HG03354 (cell line): ENCODE results near the gene FADD.
A peak's percentile ranks its signal among the peaks of the same experiment; 100 is the strongest.

Source experiments
- ATAC-seq: cut with Tn5 transposase; IDR thresholded peaks from one replicate; pipeline ENCODE4 v1.9.1; 2021; ENCODE audit warnings: mild to moderate bottlenecking; ENCODE audit not compliant: unreplicated experiment, poor library complexity, severe bottlenecking

FADD gene, protein sequence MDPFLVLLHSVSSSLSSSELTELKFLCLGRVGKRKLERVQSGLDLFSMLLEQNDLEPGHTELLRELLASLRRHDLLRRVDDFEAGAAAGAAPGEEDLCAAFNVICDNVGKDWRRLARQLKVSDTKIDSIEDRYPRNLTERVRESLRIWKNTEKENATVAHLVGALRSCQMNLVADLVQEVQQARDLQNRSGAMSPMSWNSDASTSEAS

DNA sequence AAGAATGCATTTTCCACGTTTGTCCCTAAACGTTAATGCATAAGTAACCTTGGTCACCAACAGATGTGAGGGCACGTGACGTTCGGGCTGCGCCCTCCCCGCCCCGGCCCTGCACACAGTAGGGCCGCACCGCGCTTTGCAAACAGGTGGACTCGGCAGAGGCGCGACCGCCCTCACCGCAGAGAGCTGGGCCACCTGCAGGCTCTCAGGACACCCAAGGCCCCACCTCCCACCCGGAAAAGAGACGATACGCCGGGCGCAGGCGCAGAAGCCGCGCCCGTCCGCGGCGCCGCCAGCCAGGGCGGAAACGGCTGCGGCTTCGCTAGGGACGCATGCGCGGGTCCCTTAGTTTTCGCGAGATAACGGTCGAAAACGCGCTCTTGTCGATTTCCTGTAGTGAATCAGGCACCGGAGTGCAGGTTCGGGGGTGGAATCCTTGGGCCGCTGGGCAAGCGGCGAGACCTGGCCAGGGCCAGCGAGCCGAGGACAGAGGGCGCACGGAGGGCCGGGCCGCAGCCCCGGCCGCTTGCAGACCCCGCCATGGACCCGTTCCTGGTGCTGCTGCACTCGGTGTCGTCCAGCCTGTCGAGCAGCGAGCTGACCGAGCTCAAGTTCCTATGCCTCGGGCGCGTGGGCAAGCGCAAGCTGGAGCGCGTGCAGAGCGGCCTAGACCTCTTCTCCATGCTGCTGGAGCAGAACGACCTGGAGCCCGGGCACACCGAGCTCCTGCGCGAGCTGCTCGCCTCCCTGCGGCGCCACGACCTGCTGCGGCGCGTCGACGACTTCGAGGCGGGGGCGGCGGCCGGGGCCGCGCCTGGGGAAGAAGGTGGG is at the start of gene FADD:
FADD (plus strand) TSS at position 377 of the 831 bp plus-strand sequence; CDS start at position 541, 164 bp downstream.
- peak; percentile 72 for ATAC-seq

DNA sequence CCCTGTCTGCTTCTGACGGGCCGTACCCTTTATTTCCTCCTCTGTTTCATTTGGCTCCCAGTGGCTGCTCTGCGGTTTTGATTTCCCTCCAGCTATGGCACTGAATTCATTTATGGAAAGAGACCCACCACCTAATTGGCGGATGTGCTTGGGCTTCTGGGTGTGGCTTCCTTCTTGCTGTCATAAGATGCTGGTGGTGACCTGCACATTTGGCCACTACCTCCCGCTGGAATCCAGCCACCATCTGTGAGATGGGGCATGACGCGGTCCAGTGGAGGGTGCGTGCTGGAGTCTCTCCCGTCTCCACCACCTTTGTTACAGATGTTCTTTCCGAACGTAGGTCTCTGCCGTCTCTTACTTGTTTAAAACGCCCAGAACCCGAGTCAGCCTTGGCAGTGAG is 47.7 kb upstream of the FADD start:
- ATAC-seq, result no peak

DNA sequence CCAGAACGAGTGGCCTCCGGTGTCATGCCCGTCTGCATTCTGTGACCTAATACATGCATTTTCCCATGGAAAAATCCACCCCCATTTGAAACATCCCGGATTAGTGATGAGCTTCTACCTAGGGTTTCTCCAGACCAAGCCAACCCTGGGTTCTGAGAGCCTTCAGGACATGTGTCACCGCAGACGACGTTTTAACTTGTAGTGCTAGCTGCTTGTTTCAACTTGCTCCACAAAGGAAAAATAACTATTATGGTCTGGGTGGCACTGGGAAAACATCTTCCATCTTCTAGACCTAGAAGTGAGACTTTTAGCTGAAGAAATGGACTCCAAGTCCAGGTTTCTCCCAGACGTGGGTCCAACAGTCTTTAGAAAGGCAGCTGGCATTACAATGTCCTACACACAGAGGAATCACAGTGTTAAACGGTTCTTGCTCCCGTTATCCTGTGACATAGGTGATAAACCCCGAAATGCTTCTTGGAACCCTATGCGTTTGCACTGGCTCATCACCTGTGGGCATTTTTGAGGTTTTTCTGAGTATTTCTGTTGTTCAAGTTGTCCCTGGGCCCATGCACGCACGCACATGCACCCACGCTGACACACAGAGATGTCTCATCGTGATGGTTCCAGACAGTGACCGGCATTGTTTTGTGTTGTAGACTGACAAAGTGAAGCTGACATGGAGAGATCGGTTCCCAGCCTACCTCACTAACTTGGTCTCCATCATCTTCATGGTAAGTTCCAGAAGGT is 46.6 kb upstream of the FADD start:
- no peak for ATAC-seq

DNA sequence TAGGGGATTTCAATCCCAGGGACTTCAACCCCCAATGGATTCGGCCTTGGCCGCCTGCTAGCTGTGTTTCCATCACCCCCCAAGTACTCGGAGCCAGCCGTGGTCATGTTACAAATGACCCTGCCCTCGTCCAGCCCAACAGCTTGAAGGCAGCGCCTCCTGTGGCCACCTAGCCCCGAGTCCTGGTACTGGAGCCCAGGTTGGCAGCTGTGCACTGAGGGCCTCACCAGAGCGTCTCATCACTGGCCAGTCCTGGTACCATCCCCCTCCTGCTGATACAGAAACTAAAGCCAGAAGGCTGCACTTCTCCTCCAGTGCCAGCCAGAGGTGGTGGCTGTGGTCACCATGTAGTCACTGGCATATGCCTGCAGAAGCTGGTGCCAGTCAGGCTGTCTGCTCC is 44.9 kb upstream of the FADD start:
- ATAC-seq, result no peak

DNA sequence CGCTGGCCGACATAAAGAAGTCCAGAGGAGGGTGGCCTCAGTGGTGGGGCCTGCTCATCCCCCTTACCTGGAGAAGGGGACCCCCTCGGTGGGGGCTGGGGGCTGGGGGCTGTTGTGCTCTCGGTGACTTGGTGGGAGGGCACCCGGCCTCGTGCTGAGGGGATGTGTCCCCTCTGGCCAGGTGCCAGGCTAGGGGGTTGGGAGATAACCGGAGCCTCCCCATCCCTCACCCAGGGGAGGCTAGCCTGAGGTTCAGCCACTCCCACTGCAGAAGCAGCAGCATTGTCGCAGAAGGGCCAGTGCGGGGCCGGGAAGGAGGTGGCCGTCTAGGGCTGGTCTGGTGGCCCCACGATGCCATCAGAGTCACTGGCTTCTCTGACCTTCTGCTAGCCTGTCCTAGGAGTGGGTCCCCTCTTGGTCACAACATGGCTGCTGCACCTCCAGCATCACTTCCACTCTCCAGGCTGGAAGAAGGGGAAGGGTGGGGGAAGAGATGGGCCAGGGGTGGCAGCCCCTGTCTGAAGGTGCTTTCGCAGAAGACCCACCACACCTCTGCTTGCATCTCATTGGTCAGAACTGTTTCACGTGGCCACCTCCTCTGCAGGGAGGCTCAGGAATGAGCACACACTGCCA is 44.2 kb upstream of the FADD start:
- ATAC-seq, result no peak

DNA sequence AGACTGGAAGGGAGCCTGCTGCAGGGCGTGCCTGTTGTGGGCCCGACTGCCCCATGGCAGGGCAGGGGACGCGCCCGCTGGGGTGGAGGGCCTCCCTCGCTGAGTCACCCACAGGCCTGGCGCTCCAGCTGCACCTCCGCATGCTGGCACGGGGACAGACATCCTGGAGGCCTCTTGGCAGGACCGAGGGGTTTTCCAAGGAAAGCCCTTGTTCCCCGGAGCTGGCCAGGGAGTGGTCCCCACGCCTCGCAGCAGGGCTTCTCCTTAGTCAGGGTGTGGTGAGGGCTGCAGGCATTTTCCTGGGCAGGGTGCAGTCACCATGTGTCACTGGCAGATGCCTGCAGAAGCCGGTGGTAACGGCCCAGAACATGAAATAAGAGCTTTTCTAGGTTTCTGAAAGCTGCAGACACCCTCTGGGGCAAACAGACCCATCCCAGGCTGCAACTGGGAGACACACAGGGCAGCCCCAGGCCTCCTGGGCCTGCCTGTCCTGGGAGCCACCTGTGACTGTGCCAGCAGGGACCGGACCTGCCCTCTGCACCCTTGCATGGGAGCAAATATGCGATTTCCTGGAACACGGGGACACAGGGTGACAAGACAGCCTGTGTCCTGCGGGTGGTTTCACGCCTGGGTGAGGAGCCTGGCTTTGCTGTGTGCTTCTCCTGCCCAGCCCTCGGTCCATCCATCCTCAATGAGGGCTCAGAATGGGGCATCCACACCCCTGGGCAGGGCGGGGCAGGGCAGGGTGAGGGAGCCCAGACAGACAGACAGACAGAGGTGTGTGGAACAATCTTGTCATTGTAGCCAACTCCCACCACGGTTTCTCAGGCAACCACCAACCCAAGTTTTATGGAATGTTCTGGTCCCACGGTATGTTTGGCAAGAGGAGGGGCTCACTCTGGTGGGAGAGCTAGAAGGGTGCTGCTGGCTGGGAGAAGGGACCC is 43.2 kb upstream of the FADD start:
- ATAC-seq, result no peak

DNA sequence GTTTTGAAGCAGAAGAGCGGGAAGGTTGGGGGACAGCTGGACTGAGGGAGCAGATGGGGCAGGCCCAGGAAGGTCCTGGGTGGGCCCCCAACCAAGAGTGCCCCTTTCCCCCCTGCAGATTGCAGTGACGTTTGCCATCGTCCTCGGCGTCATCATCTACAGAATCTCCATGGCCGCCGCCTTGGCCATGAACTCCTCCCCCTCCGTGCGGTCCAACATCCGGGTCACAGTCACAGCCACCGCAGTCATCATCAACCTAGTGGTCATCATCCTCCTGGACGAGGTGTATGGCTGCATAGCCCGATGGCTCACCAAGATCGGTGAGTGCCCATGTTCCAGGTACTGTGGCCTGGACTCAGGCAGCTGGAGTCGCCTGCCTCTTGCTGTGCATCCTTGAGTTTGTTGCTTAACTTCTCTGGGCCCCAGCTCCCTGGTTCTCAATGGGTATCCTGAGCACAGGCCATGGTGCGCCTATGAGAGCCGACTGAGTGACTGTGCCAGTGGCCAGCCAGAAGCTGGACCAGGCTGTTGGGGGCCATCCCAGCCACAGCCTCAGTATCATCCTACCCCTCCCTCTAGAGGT is 42.0 kb upstream of the FADD start:
- ATAC-seq, result no peak

DNA sequence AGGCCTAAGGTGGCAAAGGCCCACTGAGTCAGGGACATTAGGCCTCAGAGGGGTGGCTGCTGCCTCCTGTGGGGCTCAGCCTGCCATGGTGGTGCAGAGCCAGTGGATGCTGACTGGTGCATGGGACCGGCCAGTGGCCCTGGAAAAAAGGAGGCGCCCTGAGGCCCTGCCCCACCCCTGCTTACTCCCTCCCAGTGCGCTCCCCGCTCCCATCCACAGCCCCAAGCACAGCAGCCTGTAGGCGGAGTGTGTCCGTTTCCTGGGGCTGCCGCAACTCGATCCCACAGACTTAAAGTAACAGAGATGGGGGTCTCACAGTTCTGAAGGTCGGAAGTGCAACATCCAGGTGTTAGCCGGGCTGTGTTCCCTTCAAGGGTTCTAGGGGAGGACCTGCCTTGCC is 38.4 kb upstream of the FADD start:
- no peak for ATAC-seq

DNA sequence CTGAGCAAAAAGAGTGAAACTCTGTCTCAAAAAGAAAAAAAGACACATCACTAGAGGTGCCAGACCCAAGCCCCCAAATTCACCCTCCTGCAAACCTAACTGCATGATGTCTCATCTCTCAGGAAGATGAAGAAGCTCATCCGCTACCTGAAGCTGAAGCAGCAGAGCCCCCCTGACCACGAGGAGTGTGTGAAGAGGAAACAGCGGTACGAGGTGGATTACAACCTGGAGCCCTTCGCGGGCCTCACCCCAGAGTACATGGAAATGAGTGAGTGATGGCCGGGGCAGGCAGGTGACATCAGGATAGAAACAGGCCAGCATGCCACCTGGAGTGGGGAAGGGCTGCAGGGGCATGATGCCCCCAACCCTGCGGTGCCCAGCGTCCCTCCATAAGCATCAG is 36.0 kb upstream of the FADD start:
- no peak for ATAC-seq

DNA sequence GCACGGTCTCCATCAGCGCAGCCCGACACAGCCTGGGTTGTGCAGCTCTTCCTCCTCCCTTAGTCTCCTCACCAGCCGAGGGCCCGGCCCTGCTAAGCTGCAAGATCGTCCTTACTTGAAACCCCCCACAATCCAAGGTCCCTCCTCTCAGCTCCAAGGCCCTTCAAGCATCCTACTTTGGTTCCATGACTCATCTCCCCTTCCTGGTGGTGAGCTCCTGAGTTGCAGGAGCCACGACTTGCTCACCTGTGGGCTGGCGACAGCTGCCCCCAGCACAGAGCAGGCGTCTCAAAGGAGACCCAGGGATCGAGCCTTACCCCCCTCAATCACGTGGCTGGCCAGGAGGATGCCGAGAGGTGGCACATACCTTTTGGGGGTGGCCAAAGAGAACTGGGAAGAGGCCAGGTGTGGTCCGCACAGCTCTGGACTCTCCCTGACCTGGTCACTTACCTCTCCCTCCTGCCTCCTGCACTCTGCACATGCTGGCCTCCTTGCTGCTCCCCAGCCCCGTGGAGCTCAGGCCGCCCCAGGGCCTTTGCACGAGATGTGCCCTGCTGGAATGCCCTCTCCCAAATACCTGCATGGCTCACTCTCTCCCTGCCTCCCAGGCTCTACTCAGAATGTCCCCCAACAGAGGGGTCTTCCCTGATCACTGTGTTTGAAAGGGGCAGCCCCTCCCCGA is 35.2 kb upstream of the FADD start:
- ATAC-seq, result no peak

DNA sequence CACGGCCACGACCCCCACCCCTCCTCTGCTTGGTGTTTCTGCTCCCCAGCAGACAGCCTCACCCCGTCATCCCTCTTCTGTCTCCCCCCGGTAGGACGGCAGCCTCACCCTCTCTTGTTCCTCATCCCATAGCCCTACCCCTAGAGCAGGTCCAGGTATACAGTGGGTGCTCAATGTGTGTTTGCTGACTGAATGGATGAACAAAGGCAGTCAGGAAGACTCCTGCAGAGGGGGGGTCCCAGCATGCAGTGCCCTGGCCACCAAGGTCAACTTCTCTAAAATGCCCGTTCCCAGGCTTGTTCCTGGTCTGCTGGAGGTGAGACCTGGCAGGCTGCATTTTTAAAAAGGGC is 34.7 kb upstream of the FADD start:
- ATAC-seq, result no peak

DNA sequence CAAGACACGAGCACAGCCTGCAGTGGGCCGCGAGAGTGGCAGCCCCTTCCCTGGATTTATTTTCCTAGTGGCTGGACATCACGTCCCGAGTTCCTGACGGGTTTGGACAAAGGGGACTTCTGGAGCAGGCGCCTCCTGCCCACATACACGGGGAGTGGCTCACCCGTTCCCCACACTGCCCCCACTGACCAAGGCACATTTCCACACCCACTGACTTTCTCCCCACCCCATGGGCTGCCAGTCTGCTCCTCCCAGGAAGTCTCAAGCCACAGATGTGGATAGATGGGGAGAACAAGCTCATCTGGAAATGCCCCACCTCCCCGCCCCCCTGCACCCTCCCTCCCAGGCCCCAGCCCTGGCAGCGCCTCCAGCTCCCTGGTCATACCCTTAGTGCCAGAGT is 34.0 kb upstream of the FADD start:
- ATAC-seq, result no peak

DNA sequence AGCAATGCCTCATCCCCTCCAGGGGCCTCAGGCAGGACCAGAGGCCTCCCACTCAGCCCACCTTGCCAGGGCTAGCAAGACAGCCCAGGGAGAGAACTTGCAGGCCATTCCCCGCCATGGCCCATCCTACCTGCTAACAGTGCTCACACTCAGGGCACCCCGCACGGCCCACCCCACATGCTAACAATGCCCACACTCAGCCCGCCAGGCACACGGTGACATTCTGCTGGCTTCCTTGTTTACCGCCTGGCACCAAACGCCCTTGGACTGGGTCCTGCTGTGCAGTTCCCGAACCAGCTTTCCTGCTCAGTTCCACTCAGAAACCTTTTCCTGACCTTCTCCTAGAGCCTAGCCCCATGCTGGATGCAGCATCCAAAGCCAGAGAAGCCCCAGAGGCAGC is 33.5 kb upstream of the FADD start:
- ATAC-seq, result no peak

DNA sequence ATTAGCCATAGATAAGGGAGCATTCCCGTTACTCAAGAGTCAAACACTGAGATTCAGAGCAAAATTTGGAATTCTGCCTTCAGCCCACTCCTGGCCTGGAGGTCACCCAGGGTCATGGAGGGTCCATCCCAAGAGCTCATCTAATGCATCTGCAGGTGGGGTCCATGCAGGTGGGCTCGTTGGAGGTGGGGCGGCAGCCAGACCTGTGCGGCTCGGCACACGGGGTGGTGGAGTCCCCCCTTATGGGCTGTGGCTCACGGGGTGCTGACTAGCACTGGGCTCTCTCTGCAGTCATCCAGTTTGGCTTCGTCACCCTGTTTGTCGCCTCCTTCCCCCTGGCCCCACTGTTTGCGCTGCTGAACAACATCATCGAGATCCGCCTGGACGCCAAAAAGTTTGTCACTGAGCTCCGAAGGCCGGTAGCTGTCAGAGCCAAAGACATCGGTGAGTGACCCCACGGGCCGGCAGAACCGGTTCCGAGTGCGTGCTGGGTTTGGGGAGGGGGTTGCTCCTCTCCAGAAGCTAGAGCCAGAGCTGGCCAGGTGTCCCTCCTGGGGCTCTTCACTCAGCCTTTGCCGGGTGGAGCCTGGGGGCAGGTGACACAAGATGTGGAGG is 32.4 kb upstream of the FADD start:
- ATAC-seq, result no peak

DNA sequence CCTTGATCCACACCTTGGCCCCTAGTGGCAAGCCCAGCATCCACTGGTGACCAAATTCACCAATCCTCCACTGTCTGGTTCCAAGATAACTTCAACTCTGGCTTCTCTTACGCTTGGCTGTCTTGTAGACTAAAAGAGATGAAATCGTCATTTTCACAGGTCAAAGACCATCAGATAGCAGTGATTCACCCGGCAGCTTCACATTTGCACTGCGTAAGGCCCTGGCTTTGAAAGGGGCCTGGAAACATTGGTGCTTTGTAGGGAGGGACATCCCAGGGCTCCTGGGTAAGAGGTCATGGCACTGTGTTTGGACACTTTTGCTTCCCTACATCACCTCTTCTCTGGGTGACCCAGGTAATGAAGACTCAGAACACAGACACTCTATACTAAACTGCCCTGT is 30.1 kb upstream of the FADD start:
- ATAC-seq, result no peak

DNA sequence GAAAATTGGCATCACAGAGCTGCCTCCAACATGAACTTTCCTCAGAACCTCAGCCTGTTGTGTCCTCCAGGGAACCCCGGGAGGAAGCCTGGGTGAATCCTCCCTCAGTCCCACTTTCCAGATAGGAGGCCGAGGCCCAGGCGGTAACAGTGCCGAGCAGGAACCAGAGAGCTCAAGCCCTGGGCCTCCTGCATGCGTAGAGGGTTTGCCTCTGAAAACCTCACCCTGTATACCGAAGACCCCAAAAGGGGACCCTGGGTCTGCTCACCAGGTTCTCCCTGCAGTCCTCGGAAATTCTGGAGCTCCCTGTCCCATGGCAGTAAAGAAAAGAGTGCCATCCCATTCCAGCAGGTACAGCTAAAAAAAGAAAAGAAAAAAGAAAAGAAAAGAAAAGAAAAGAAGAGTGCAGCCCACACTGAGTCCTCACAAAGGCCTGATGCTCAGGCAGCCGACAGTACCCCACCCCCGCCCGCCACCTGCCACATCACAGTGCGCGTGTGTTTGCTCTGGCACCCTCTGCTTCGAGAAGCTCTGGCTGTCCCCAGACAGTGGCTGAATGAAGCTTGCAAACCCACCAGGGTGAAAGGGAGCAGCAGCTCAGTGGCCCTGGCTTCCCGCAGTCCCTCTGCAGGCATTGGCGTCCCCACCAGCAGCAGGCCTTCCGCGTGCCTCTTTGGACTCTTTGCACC is 28.4 kb upstream of the FADD start:
- no peak for ATAC-seq

DNA sequence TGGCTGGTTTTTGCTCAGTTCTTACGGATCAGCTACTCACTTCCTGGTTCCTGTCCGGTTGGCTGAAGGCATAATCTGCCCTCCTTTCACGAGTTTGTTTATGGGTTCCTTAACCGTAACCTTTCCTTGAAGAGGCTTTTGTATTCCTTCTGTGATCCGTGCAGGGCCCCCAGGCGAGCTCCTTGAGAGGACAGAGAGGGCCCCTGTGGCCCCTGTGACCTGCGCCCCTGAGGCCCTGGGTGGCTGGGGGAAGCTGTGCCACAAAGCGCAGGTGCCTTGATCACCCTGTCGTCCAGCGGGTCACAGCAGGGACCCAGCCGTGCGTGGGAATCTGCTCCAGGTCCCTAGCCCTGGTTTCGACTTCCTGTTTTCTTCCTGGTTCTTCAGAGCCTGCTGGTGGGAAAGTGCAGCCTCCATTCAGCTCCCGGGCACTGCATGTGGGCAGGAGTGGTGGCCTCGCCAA is 27.8 kb upstream of the FADD start:
- ATAC-seq, result no peak
